ENCODE results near the gene CNGB1.
"Not testable (repeated sequence)": the region's sequence is repeated elsewhere in the genome, so short reads cannot be mapped to it uniquely, and the experiment has no call there.

CNGB1 gene

GRCh38 chr16:57923841-57924240 is 47.1 kb downstream of the CNGB1 start:
- DNase-seq = no peak

DNA sequence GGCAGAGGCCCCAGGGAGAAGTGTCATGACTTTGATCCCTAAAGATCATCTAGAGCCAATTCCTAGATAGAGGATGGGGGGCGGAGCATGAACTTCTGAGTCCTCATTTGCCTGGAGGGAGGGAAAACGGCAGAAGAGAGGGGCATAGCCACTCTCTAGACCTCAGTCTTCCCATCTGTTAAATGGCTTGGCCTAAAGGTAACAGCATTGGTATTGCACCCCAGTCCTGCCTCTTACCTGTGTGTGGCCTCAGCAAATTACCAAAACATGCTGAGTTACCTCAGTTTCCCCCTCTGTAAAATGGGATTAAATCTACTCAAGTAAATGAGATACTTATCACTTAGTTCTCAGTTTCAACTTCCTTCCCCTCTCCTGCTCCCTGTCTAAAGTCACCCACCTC is 47.5 kb downstream of the CNGB1 start:
- no peak for DNase-seq

DNA sequence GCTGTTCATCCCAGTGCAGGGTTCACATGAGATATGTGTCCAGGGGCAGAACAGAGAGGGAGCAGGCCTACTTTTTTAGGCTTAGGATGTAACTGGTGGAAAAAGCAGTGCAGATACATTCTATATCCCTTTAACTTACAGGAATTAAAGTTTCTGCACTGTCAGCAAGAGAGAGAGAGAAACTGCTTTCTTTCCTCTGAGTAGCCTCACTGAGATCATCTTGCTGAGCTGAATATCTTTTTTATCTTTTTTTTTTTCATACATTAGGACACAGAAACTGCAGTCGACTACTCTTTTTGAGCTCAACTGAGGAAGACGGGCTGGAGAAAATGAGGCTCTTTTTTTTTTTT is 50.1 kb downstream of the CNGB1 start:
- DNase-seq = no peak

GRCh38 chr16:57920215-57920879 is 50.6 kb downstream of the CNGB1 start:
- no peak for DNase-seq

- no peak for DNase-seq
Measured at GRCh38 chr16:57918994-57919393, 51.9 kb downstream of the CNGB1 start.

- no peak for DNase-seq
Measured at GRCh38 chr16:57918444-57918843, 52.5 kb downstream of the CNGB1 start.

- not testable (repeated sequence) for DNase-seq
Measured at GRCh38 chr16:57917929-57918328, 53.0 kb downstream of the CNGB1 start.

GRCh38 chr16:57917489-57917888 is 53.4 kb downstream of the CNGB1 start:
- not testable (repeated sequence) for DNase-seq

DNA sequence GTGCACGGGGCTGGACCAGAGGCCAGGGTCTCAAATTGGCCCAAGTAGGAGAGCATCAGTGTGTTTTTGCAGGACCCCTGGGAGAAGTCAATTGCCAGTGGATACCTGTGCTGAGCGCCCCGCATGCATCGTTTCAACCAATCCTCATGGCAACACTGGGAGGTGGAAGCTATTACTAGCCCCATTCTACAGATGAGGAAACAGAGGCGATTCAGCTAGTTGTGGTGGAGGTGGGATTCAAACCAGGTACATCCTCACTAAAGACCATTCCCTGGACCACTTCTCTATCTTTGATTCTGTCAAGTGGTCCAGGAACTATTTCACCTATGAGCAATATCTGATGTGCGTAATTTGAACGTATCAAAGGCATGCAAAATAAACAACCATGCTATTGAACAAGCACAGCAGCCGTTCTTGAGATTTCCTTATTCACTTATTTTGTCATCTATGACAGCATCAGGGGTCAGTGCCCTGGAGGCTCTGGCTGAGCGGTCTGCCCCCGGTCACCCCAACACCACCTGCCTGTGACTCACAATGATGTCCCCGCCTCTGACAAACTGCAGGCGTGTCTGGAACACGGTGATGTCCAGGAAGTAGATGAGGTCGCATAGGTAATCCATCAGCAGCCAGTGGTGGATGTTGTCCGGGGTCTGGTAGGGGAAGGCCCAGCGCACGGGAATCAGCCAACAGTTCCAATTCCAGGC is 54.0 kb downstream of the CNGB1 start:
- DNase-seq = no peak

- DNase-seq = no peak
Measured at GRCh38 chr16:57915811-57916488, 55.0 kb downstream of the CNGB1 start.

DNA sequence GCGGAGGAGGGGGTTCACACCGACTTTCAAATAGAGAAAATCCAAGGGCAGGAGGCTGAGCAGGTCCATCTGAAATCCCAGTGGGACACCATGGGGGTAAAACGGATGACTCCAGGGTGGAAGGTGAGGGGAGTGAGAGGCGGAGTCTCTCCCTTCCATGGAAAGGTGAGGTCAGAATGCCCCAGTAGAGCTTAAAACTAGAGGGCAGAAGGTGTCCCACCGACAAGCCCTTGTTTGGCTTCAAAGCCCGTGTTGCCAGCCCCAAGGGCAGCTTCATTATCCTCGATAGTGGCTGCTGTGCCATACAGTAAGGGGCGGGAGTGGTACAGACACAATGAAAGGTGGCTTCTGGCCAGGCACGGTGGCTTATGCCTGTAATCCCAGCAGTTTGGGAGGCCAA is 55.7 kb downstream of the CNGB1 start:
- DNase-seq = no peak

DNA sequence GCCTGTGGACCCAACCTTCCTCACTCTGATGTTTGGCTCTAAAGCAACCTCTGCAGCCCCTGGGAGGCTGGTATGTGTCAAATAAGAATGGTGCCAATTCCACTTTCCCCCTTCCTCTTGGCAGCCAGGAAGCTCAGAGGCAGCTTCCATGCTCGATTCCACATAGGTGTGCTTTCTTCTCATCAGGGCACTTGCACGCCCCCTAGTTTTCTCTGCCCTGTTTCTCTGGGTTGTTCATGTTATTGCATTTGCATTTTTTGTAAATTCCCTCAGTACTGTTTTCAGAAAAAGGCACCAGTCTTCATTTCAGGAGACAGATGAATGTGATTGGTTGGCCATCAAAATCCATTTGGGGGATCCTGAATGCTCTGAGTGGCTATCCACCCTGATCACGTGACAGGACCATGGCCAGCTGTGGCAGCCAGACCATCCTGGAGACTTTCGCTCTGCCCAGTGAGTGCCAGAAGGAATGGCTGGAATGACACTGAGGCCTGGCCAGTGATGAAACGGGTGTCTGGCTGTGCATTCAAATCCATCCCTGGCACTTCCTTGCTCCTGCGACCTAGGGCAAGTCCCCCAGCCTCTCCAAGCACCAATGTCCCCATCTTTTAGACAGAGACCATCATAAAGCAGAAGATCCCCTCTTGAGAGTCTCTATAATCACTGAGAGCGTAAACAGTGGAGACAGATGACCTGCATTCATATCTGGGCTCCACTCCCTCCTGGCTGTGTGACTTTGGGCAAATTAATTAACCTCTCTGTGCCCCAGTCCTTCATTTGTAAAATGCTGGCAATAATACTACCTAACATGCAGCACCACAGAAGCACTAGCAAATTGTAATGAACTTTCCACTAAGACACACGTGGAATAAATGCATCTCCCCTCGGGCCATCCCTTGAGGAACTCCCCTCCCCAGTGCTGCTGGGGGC is 56.4 kb downstream of the CNGB1 start:
- DNase-seq = no peak

DNA sequence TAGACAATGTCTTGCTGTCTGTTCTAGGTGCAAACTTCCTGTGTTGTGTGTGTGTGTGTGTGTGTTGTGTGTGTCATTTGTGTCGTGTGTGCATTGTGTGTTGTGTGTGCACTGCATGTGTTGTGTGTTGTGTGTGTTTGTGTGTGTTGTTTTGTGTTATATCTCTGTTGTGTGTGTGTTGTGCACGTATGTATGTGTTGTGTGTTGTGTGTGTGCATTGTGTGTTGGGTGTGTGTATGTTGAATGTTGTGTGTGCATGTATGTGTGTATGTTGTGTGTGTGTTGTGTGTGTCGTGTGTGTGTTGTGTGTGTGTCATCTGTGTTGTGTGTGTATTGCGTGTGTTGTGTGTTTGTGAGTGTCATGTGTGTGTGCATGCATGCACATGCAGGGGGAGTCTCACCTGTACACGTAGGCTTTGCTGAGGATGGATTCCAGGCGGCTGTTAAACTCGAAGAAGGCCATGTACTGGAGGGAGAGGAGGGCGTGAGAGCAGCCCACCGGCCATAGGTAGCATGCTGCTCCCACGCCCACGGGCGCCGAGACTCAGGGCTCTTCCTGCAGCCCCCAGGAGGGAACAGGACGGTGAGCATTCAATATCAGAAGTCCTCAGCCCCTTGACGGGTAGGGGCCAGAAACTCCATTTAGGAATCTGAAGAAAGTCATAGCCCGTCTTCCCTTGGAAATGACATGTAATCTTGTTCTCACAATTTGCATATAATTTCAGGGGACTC is 58.2 kb downstream of the CNGB1 start:
- no peak for DNase-seq

DNA sequence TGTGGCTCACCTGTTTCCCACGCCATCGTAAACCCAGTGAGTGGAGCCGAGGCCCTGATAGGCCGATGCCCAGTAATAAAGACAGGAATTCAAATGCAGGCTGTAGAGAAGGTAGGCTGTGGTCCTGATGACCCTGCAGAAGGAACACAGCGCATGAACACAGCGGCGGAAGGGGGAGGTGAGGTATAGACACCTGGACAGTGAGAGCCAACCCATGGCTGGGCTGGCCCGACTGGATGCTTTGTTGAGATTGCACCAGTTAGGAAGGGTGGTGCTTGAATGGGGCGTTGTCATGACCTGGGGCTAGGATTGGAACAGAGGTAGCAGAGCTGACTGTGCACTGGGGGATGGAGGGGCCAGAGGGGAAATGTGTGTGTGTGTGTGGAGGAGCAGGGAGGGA is 59.2 kb downstream of the CNGB1 start:
- no peak for DNase-seq

DNA sequence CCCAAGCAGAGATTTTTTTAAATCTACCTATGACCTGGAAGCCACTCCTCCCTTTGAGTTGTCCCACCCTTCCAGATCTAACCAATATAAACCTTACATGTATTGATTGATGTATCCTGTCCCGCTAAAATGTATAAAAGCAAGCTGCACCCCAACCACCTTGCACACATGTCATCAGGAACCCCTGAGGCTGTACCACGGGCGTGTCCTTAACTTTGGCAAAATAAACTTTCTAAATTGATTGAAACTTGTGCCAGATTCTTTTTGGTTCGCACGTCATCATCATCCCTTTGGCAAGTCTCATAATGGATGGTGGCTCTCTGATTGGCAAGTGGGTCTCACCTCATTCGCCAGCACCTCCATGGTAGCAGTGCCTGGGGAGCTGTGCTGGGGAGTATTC is 60.2 kb downstream of the CNGB1 start:
- DNase-seq = no peak

DNA sequence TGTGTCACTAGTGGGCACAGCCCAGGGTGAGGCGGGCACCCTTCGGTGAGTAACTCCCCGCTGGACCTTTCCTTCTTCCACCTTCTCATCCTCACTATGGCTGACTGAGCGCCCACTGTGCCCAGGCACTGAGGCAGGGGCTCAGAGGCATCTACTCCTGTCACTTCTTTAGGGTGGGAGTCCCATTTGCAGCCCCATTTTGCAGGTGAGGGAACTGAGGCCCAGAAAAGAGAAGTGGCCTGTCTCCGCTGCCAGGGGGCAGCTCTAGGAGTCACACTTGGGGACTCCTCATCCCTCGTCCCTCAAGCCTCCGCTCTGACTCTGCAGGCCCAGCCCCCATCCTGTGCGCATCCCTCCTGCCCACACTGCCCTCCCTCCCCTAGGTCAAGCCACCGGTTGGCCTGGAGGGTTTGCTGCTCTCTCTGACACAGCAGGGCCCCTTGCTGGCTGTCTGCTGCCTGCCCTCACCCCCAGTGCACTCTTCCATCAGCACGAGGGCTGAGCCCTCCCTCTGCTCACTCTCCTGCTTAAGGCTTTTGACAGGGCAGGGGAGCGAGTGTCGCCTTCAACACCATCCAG is 62.4 kb downstream of the CNGB1 start:
- no peak for DNase-seq

DNA sequence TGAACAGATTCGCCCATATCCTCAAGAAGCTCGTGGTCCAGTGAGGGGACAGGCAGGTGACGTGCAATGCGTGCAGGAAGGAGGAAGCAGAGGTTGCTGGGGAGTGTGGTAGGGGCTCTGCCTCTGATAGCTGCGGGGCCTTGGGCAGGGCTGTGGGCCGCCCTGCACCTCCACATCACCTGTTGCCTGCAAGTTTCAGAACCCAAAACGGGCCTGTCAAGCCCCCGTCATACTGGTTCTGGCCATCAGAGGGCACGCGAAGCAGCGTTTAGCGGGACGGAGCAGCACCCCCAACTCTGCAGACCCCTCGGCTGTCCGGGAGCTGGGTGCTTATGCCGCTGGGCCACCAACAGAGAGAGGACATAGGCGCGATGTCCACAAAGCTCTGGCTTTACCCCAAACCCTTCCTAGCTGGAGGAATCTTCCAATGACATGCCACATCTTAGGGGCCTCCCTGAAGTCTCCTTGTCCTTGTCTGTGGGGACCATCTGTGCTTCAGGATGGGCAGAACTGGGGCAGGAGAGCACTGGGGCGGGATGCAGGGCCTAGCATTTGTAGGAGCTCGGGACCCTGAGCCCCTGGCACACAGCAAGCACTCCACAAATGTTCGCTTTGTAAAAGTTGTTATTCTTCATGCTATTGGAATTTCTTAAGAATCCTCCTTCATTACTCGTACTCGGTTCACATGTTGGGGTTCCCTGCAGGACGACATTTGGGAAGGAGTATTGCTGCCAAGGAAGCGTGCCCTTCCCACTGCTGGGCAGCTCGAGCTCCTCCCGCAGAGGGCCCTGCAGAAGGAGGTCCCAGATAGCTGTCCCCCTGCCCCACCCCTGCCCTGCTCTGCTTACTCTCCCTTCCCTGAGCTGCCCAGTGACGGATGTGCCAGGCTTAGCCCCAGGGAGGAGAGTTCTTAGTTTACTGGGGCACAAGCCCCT is 64.3 kb downstream of the CNGB1 start:
- no peak for DNase-seq

- no peak for DNase-seq
Measured at GRCh38 chr16:57904101-57904500, 66.8 kb downstream of the CNGB1 start.

DNA sequence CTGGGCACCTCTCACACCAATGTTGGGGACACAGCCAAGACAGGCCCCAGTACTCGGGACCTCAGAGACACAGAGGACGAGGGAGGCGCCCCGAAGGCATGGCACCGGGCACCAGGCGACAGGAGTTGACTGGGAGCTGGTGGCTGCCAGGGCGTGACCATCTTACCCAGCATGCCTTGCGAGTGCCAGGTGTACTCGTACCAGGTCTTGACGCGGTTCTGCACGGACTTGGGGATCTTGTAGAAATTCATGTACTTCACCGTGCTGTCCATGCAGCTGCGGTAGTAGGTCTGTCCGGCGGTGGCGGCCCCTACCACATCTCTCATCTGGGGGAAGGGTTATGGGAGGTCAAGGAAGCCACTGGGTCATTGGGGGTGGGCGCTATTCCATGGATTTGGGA is 67.3 kb downstream of the CNGB1 start:
- DNase-seq = no peak

GRCh38 chr16:57901480-57902069 is 69.4 kb downstream of the CNGB1 start:
- DNase-seq = no peak

Data from amniotic stem cell (primary cell).